GM19328 (cell line): ENCODE data around the gene CCNK.

Experiments used
- ATAC-seq: cut with Tn5 transposase; IDR thresholded peaks from one replicate; pipeline ENCODE4 v1.9.1; 2021; ENCODE audit warnings: mild to moderate bottlenecking, moderate library complexity; ENCODE audit not compliant: unreplicated experiment

CCNK gene

GRCh38 chr14:99549684-99550083, 68.5 kb downstream of the CCNK start:
- ATAC-seq: no peak

- ATAC-seq: no peak
Observed at GRCh38 chr14:99550387-99550992, 69.3 kb downstream of the CCNK start.

- ATAC-seq: no peak
Observed at GRCh38 chr14:99551034-99551922, 70.1 kb downstream of the CCNK start.

GRCh38 chr14:99552021-99552553, 70.9 kb downstream of the CCNK start:
- ATAC-seq: no peak

- no peak for ATAC-seq
Observed at GRCh38 chr14:99552572-99553216, 71.5 kb downstream of the CCNK start.

- no peak for ATAC-seq
Observed at GRCh38 chr14:99554184-99554583, 73.0 kb downstream of the CCNK start.

GRCh38 chr14:99554757-99555531, 73.7 kb downstream of the CCNK start:
- no peak for ATAC-seq

- ATAC-seq: no peak
Observed at GRCh38 chr14:99556134-99556791, 75.1 kb downstream of the CCNK start.

GRCh38 chr14:99559286-99559990, 78.2 kb downstream of the CCNK start:
- no peak for ATAC-seq

- ATAC-seq: no peak
Observed at GRCh38 chr14:99560403-99560802, 79.2 kb downstream of the CCNK start.

GRCh38 chr14:99560922-99561683, 79.9 kb downstream of the CCNK start:
- ATAC-seq: no peak

- ATAC-seq: no peak
Observed at GRCh38 chr14:99561864-99562263, 80.7 kb downstream of the CCNK start.
